Medulla oblongata (tissue), 1 donor: ENCODE data around the gene CD244.
"Not testable (repeated sequence)": the region's sequence is repeated elsewhere in the genome, so short reads cannot be mapped to it uniquely, and the experiment has no call there.

ENCODE experiments used
- DNase-seq: peaks from one replicate; pipeline ENCODE4 v3.0.0-alpha.2; 2015; ENCODE audit errors: extremely low spot score

The CD244 gene

GRCh38 chr1:160879056-160879455, 16.4 kb upstream of the CD244 start:
- DNase-seq: no peak

- DNase-seq: no peak
These were observed 14.5 kb upstream of the CD244 start for GRCh38 chr1:160877221-160877620.

- DNase-seq: no peak
These were observed 13.6 kb upstream of the CD244 start for GRCh38 chr1:160876311-160876710.

DNA sequence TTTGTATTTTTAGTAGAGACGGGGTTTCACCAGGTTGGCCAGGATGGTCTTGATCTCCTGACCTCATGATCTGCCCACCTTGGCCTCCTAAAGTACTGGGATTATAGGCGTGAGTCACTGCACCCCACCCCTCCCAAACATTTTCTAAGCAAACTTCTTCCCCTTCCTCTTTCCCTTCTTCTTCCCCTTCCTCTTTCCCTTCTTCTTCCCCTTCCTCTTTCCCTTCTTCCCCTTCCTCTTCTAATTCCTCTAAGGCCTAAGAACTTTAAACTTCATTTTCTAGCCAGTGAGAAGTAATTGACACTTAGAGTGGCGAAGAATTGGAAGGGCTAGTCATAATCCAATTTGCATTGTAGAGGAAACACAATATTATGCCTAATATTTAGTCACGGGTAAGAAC, 12.9 kb upstream of the CD244 start:
- DNase-seq: not testable (repeated sequence)

GRCh38 chr1:160874935-160875334, 12.2 kb upstream of the CD244 start:
- DNase-seq: no peak

DNA sequence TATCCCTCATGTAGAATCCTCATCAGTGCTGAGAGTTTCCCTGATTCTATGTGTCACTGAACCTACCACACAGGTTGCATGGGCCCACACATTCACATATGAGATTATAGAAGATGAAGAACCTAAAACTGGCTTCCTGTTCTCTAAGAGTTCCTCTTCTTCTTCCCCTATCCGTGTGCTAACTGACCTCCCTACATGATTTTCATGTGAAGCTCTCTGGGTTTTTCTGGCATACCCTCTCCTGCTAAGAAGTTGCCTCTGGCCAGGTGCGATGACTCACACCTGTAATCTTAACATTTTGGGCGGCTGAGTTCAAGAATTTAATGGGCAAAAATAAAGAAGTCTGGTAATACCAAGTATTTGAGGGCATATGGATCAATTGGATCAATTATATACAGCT, 5.5 kb upstream of the CD244 start:
- DNase-seq: no peak

- DNase-seq: not testable (repeated sequence)
These were observed 5.0 kb upstream of the CD244 start for GRCh38 chr1:160867651-160868050.

DNA sequence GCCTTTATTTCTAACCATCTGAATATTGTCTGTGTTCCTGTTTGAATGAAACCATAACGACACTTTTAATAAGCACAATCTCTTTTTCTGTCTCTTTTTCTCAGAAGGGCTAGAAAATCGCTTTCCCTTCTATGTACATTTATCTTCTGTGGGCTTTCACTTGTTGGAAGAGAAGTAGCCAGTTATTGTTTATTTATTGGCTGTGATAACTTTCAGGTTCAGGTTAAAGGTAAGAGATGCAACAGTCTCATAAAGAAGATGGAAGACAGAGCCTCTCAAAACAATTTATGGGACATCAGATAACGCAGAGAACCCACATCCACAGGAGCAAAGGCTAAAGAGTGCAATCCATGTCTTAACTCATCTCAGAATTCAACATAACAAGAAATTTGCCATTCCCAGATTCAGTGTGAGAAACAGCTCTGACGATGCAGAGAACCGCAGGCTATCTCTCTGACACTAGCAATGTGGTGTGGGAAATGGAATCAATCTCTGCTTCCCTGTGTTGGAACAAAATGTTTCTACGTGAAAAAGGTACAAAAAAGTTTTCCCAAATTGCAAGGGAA, 4.1 kb upstream of the CD244 start:
- no peak for DNase-seq

- DNase-seq: no peak
These were observed 3.5 kb upstream of the CD244 start for GRCh38 chr1:160866001-160866694.

GRCh38 chr1:160865337-160865736, 2.6 kb upstream of the CD244 start:
- DNase-seq: no peak

DNA sequence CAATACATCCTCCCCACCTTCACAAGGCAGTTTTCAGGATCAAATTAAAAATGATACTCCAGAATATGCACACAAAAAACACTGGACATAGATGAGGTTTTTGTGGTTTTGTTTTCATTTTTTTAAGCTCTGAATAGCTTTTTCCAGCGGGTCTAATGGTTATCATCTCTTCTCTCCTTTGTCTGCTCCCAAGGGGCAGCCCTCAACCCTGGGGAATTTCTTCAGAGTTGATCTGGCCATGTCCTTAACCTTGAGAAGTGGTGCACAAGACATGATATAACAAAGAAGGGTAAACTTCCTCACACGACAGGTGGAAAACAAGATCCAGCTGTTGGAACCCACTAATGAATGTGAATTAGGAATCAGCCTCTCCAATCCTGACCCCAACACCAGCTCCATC, 1.5 kb upstream of the CD244 start:
- no peak for DNase-seq

DNA sequence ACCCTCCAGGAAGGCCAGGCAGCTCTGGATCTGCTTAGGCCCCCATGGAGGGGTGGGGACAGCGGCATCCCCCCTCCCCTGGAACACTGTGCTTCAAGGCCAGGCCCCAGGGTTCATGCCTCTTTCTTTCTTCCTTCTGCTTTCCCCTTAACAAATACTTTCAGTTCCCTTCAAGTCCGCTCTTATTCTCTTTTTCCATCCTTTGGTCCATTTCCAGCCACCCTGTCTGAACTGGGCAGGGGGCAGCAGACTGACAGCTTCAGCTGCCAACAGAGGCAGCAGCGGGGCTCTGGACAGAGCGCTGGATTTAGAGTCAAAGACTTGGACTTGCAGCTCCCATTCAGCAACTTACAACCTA, 1.1 kb upstream of the CD244 start:
- peak; percentile 60 for DNase-seq

DNA sequence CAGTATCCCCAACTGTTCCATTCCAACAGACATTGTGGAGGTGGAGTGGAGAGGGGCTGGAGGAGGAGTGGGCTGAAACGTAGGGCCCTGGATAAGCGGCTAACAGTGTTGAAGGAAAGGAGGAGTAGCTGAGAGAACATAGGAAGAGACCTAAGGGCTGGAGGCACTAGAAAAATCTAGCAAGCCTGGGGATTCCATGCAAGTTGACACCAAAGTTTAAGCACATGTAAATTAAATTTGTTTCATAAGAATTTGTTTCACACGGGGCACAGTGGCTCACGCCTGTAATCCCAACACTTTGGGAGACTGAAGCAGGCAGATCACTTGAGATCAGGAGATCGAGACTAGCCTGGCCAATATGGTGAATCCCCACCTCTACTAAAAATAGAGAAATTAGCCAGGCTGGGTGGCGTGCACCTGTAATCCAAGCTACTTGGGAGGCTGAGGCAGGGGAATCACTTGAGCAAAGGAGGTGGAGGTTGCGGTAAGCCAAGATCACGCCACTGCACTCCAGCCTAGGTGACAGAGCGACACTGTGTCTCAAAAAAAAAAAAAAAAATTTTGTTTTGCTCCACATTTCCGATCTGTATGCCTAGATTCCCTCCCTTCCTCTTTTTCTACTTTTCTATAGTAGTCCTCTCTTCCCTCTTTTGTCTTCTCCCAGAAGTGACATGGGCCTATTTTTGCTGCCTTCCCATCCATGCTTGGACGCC, 530 bp upstream of the CD244 start:
- DNase-seq: no peak

- DNase-seq: no peak
These were observed 1.7 kb downstream of the CD244 start for GRCh38 chr1:160860840-160861505.

DNA sequence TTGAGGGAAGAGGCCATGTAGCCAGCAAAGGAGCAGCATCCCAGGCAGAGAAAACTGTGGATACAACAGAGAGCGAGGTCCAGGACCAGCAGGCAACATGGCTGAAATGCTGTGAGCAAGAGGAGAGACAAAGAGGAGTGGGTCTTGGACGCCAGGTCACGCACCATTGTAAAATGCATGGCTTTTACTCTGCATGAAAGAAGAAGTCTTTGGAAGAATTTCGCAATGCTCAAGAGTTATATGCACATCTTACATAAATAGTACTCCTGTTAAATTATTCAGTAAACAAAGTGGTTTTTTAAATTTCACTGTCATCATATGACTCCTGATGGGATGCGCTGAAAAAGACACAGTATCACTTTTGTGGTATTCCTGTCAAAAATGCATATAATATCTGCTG, 3.5 kb downstream of the CD244 start:
- DNase-seq: no peak

GRCh38 chr1:160858507-160858906, 4.2 kb downstream of the CD244 start:
- DNase-seq: no peak

DNA sequence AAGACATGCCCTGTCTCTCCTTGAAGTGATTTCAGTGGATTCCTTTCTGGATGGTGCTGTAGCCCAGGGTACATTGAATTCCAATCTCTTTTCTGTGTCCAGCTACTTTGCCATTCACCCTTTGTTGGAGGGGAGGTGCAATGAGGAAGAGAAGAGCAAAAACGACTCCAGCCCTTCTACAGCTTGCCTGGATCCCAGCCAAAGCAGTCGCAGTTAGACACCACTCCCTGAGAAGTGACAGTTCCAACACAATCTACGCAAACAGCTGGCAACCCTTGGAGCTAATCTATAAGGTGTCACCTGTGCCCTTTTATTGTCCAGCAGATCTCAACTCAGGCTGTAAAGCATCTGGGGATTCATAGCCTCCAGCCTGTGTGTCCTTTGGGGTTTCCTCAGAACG, 4.6 kb downstream of the CD244 start:
- DNase-seq: peak; percentile 12

DNA sequence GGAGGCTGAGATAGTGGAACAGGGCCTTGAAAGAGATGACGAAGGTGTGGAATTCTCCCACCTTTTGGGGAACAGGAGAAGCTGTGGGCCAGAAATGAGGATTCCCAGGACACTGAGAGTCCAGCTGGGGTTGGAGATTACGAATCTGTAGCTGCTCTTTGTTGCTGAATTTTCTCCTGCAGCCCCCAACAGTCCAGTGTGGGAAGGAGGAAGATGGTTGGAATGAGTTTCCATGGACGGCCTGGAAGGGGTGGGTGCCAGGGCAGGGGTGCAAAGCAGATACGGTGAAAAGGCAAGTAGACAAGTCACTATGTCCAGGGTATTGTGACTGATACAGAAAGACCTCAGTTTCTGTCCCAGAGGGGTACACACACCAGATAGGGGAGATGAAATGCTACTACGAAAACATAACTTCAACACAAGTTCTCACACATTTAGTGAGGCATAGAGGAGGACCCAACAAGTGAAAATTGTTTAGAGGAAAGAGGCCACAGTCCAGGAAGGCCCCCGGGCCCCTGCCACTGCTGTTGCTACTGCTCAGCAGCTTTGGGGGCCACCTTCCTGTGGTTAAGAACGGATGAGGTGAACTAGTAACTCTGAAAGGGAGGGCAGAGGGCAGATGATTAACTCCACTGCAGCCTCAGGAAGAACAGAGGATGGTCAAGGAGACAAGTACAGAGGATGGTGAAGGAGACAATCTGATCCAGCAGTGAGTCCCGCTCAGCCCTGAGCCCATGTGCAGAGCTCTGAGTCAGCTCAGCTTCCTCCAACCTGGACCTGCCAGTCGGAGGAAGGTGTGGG, 7.3 kb downstream of the CD244 start:
- no peak for DNase-seq

- DNase-seq: no peak
These were observed 8.9 kb downstream of the CD244 start for GRCh38 chr1:160853754-160854153.

GRCh38 chr1:160853014-160853413, 9.7 kb downstream of the CD244 start:
- no peak for DNase-seq

DNA sequence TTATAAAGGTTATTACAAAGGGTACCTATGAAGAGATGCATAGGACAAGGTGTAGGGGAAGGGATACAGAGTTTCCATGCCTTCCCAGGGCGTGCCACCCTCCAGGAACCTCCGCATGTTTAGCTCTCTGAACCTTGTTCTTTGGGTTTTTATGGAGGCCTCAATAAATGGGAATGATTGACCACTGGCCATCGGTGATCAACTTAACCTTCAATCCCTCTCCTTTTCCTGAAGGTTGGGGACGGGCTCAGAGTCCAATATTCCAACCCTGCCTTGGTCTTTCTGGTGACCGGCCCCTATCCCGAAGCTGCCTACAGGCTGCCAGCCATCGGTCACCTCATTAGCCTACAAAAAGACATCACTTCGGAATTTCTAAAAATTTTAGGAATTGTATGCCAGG, 11.7 kb downstream of the CD244 start:
- DNase-seq: no peak

DNA sequence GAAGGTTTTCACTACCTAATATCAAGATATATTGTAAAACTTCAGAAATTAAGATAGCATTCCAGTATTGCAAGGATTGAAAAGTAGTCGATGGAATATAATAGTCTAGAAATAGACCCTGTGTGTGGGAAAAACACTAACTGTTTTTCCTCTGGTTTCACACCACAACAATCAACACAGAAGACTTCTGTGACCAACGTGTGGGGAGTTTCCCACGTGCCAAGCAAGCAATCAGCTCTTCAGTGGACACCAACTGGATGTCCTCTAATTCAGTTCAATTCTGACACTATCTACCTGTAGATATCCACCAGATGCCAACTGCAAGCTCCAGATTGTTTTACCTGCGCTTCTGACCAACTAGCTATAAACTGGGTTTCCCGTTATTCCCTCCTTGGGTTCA, 12.1 kb downstream of the CD244 start:
- no peak for DNase-seq
